Measurements from ENCODE around the gene DNAJB13. TPM values are rescaled to one million over a fixed set of nuclear protein-coding genes. Genes with fewer than 3 reads are reported as not detected.

DNAJB13 gene
- polyA plus RNA-seq, 1 donor from 2014 or later, result not detected

GRCh38 chr11:74015919-74016684 is 65.3 kb downstream of the DNAJB13 start:
- Histone ChIP-seq H4K20me1 (ENCODE audit: insufficient read depth) (no peaks in the 10 kb centered on the region), H3K27ac (ENCODE audit: low read length) (no peak overlapping the region), H3F3A (ENCODE audit: insufficient read depth, low read length, poor library complexity, severe bottlenecking) (no peaks in the 10 kb centered on the region), H3K9ac (ENCODE audit: low read length) (no peak overlapping the region), H3K36me3 (ENCODE audit: insufficient read depth, low read length) (no peaks in the 10 kb centered on the region), H3K9me2 (ENCODE audit: insufficient read depth, low read length) (no peaks in the 10 kb centered on the region), H3K4me2 (ENCODE audit: low read length) (no peak overlapping the region), H3K9me3 (ENCODE audit: low read length) (no peaks in the 10 kb centered on the region), H2AFZ (ENCODE audit: low read depth, low read length) (no peak overlapping the region), H3K79me2 (replicated peaks; ENCODE audit: insufficient read depth, low read length) (no peaks in the 10 kb centered on the region), H3K4me3 (ENCODE audit: low read length) (no peak overlapping the region), H3K27me3 (ENCODE audit: insufficient read depth, low read depth, low read length) (no peaks in the 10 kb centered on the region)
- TF ChIP-seq CTCF (IDR thresholded peaks at IDR 0.05; ENCODE audit: poor library complexity, severe bottlenecking) (no peak), TAF1 (IDR thresholded peaks at IDR 0.05; ENCODE audit: low read depth) (no peak), EP300 (conservative IDR thresholded peaks at IDR 0.05; ENCODE audit: poor library complexity, severe bottlenecking) (no peak)

- Histone ChIP-seq H2AFZ (ENCODE audit: low read depth, low read length) (no peak overlapping the region), H3K4me3 (ENCODE audit: low read length) (no peak overlapping the region), H3K9ac (ENCODE audit: low read length) (no peak overlapping the region), H3F3A (ENCODE audit: insufficient read depth, low read length, poor library complexity, severe bottlenecking) (no peaks in the 10 kb centered on the region), H3K79me2 (replicated peaks; ENCODE audit: insufficient read depth, low read length) (no peaks in the 10 kb centered on the region), H3K27ac (ENCODE audit: low read length) (no peak overlapping the region), H4K20me1 (ENCODE audit: insufficient read depth) (no peaks in the 10 kb centered on the region), H3K36me3 (ENCODE audit: insufficient read depth, low read length) (no peaks in the 10 kb centered on the region), H3K9me3 (ENCODE audit: low read length) (no peaks in the 10 kb centered on the region), H3K27me3 (ENCODE audit: insufficient read depth, low read depth, low read length) (no peaks in the 10 kb centered on the region), H3K4me2 (ENCODE audit: low read length) (no peak overlapping the region), H3K9me2 (ENCODE audit: insufficient read depth, low read length) (no peaks in the 10 kb centered on the region)
- TF ChIP-seq TAF1 (IDR thresholded peaks at IDR 0.05; ENCODE audit: low read depth) (no peak), EP300 (conservative IDR thresholded peaks at IDR 0.05; ENCODE audit: poor library complexity, severe bottlenecking) (no peak), SMC3 (conservative IDR thresholded peaks at IDR 0.05; ENCODE audit: poor library complexity) (no peak), POLR2AphosphoS5 (IDR thresholded peaks at IDR 0.05) (no peak), MXI1 (conservative IDR thresholded peaks at IDR 0.05; ENCODE audit: poor library complexity, severe bottlenecking) (no peak), EZH2 (IDR thresholded peaks at IDR 0.05; ENCODE audit: borderline replicate concordance, insufficient read depth, low read length, poor library complexity, severe bottlenecking) (no peak), RAD21 (conservative IDR thresholded peaks at IDR 0.05) (no peak), REST (IDR thresholded peaks at IDR 0.05; ENCODE audit: borderline replicate concordance) (no peak), CTCF (IDR thresholded peaks at IDR 0.05; ENCODE audit: poor library complexity, severe bottlenecking) (no peak)
Measured at GRCh38 chr11:74017631-74018030, 66.8 kb downstream of the DNAJB13 start.
